ENCODE measurements around the gene GLI3.

GLI3 gene

GRCh38 chr7:41999736-42000283 lies 237.2 kb downstream of the GLI3 start:
- no peak overlapping the region for H3K4me3 ChIP-seq (ENCODE audit: low read depth, low read length)
- TF ChIP-seq, protein P1, sequence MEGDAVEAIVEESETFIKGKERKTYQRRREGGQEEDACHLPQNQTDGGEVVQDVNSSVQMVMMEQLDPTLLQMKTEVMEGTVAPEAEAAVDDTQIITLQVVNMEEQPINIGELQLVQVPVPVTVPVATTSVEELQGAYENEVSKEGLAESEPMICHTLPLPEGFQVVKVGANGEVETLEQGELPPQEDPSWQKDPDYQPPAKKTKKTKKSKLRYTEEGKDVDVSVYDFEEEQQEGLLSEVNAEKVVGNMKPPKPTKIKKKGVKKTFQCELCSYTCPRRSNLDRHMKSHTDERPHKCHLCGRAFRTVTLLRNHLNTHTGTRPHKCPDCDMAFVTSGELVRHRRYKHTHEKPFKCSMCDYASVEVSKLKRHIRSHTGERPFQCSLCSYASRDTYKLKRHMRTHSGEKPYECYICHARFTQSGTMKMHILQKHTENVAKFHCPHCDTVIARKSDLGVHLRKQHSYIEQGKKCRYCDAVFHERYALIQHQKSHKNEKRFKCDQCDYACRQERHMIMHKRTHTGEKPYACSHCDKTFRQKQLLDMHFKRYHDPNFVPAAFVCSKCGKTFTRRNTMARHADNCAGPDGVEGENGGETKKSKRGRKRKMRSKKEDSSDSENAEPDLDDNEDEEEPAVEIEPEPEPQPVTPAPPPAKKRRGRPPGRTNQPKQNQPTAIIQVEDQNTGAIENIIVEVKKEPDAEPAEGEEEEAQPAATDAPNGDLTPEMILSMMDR (IDR thresholded peaks at IDR 0.05; ENCODE audit: low read depth, low read length, missing control alignments): no peak
- no peak for DNase-seq (ENCODE audit: low read depth)

- no peak overlapping the region for H3K4me3 ChIP-seq (ENCODE audit: low read depth, low read length)
- no peak for DNase-seq (ENCODE audit: low read depth)
- TF ChIP-seq, protein P1 (IDR thresholded peaks at IDR 0.05; ENCODE audit: low read depth, low read length, missing control alignments): no peak
Measured at GRCh38 chr7:41998041-41998440, 239.0 kb downstream of the GLI3 start.

DNA sequence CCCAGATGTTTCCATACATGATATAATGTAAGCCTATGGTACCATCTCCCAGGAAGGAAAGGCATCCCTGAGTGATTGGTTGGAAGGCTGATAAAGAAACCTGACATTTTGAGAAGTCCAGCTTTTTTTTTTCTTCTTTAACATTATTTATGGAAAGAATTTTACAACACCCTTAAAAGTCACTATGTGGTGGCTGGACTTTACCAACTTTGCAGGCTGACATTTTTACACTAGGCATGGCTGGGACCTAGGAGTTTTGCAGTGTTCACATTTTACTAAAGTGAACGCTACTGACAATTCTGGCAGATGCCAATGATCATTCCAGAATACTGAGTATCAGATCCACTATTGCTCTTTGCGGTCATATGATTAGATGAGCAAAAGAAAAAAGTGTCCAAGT lies 239.9 kb downstream of the GLI3 start:
- TF ChIP-seq, protein P1 (IDR thresholded peaks at IDR 0.05; ENCODE audit: low read depth, low read length, missing control alignments): no peak
- DNase-seq (ENCODE audit: low read depth): no peak
- H3K4me3 ChIP-seq (ENCODE audit: low read depth, low read length): no peak overlapping the region

- H3K4me3 ChIP-seq (ENCODE audit: low read depth, low read length): no peak overlapping the region
- TF ChIP-seq, protein P1 (IDR thresholded peaks at IDR 0.05; ENCODE audit: low read depth, low read length, missing control alignments): no peak
- no peak for DNase-seq (ENCODE audit: low read depth)
Measured at GRCh38 chr7:41996381-41997035, 240.5 kb downstream of the GLI3 start.

GRCh38 chr7:41995632-41996271 lies 241.3 kb downstream of the GLI3 start:
- H3K4me3 ChIP-seq (ENCODE audit: low read depth, low read length): no peak overlapping the region
- TF ChIP-seq, protein P1 (IDR thresholded peaks at IDR 0.05; ENCODE audit: low read depth, low read length, missing control alignments): no peak
- no peak for DNase-seq (ENCODE audit: low read depth)

DNA sequence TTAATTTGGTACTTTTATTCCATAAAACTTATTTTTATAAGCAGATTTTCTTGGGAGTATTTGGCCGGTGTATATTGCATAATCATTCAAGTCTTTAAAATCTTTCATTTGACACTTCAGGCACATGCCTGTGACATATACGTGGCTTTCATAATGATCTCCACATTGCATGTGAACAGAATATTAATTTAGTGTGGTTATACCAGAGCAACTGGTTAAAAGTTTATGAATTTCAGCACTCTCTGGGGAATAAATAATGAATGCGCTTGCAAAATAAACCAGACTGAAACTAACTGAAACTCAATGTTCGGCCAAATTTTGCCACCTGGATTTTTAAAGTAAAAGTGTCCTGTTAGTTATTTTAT lies 242.3 kb downstream of the GLI3 start:
- no peak overlapping the region for H3K4me3 ChIP-seq (ENCODE audit: low read depth, low read length)
- DNase-seq (ENCODE audit: low read depth): no peak
- TF ChIP-seq, protein P1 (IDR thresholded peaks at IDR 0.05; ENCODE audit: low read depth, low read length, missing control alignments): no peak

Data from GM12864 (cell line).